Dedifferentiated amniotic fluid mesenchymal stem cell (primary cell): Measurements from ENCODE around the gene LITAFD.
"Not testable (repeated sequence)": the region's sequence is repeated elsewhere in the genome, so short reads cannot be mapped to it uniquely, and the experiment has no call there.

Experiments used
- DNase-seq: peaks from one replicate; pipeline ENCODE4 v3.0.0-alpha.2; 2016; ENCODE audit errors: extremely low spot score

Gene LITAFD

DNA sequence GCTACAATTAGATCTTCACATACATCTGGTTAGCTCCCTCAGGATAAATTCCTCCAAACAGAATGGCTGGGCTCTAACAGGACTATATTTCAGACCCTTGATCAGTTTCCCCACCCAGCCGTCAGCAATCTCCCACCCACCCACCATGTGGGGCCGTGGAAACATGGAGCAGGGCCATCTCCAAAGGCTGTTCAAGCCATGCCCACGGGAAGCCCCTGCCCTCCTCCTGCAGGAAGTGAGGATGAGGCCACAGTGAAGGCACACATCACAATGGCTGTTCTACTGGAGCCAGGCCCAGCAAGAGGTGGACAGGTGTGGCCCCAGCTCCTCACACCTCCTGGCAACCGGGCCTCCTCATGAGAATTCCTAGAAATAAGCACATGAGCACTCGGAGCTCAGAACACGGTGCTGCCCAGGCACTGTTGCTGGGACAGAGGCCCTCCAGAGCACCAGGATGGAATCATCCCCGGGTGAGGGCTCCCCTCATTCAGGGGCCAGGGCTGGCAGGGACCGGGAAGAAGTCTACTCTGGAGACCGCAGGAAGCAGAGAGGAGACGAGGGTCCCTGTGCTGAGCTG is at the start of gene LITAFD:
LITAFD (plus strand) TSS at position 311 of the 577 bp plus-strand sequence. CDS start 2,005 bp downstream, outside the sequence.
- no peak for DNase-seq

DNA sequence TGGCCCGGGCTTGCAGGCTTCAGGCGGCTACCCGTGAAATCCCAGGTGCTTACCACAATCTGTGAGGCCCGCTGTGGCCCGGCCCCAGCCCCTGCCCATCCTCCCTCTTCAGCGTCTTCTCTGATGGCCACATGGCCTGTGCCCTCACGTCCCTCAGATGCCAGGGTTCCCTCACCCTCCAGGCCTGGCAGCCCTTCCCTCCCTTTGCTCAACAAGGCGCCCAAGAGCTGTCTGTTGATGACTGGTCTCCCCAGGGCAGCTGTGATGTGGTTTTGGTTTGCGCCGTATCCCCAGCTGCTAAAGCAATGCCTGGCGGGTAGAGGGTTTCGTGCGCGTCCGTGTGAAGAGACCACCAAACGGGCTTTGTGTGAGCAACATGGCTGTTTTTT is 49.4 kb upstream of the LITAFD start:
- DNase-seq, result no peak

DNA sequence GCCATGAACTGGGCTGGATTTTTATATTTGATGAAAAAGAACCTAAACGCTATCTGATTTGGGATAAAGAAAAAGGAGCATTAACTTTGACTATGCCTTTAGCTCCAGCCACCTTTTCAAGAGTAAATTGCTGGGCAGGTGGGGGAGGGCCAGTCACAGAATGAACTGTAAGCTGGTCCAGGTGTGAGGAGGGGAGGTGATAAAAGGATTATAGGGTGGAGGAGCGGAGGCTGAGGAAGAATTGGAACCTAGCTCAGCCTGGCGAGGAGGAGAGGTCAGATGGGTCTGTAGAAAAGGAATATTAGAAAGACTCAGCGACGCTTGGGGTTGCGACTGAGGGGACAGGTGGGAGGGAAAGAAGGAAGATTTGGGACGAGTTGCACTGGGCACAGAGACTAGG is 45.4 kb upstream of the LITAFD start:
- not testable (repeated sequence) for DNase-seq

DNA sequence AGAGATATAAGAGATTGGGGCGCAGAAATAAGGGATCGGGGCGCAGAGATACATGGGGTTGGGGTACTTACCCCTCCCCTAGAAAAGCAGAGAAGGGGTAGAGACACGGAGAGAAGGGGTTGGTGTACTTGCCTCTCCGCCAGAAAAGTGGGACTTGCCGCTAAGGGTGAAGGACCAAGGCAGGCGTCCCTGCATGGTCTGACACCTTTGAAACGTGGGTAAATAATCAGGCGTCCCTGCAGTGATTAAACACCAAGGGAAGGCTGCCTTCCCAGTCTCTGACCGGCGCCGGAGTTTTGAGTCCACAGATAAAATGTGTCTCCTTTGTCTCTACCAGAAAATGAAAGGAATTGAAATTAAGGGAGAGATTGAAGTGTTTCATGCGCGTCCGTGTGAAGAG is 44.6 kb upstream of the LITAFD start:
- not testable (repeated sequence) for DNase-seq

DNA sequence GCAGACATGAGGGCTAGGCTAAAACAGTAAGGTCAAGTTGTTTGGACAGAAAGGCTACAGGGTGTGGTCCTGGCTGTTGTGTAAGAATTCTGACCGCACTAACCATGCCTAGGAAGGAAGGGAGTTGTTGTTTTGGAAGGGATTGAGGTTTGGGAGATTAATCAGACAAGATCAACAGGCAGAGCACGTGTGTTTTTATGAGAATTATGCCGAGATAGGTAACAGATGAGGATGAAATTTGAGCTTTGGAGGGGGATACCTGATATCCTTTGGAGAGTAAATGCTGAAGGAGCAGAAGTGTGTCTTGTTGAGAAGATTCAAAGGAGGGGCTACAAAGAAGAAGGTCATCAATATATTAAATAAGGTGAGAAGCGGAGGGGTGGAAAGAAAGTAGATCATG is 40.1 kb upstream of the LITAFD start:
- not testable (repeated sequence) for DNase-seq

DNA sequence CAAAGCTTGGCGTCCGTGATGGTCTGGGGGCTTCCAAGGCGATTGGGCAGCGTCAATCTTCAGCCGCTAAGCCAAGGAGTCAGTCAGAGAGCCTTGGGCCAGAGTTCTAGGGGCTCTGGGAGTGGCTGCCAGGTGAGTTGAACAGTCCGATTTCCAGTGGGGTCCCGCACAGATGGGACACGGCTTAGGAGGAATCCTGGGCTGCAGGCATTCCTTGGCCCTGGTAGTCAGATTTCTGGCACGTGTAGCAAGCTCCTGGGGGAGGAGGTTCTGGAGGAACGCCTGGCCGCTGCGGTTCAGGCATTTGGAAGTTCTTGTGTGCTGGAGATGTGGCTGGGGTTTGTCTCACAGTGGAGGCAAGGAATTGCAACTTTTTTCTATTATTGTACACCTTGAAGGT is 38.9 kb upstream of the LITAFD start:
- DNase-seq, result not testable (repeated sequence)

DNA sequence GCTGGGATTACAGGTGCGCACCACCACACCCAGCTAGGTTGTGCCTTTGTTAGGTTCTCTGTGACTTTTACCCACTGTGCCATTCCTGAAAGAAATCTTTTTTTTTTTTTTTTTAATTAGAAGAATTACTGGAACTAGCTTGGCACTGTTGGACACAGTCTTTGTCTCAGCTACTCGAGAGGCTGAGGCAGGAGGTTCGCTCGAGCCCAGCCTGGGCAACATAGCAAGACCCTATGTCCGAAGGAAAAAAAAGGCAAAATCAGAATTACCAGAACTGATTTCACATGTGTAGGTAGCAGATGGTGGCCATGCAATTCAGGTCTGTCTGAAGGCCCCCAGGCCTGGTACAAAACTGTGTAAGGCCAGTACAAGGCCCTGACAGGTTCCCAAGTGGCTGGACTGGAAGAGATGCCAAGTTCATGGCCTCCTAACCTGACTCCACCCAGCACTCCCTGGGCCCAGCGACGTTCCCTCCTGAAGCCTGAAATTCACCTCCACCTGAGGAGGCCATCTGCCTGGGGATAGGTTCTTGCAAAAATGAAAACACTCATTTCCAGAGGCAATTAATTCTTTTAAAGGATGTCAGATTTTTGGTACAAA is 36.4 kb upstream of the LITAFD start:
- DNase-seq, result peak; percentile 10

DNA sequence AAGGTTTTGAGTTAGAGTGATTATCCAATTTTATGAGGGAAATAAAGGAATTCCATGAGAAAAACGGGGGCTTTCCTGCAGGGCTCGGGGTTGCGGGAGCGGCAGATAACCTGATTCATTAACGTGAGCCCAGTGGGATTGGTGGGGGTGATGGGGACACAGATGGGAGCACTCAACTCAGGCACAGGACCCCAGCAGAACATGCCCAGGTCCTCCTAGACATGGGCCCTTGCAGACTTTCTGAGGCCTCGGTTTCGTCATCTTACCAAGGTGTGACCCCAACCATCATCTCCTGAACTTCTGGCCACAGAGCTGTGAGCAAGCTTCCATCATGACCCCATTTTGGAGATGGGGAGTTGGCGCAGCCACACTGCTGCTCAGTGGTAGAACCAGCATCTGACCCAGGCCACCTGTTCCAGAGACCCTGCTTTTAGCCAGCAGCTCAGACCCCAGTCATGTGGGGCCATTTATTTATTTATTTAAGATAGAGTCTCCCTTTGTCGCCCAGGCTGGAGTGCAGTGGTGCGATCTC is 35.7 kb upstream of the LITAFD start:
- peak; percentile 8 for DNase-seq

DNA sequence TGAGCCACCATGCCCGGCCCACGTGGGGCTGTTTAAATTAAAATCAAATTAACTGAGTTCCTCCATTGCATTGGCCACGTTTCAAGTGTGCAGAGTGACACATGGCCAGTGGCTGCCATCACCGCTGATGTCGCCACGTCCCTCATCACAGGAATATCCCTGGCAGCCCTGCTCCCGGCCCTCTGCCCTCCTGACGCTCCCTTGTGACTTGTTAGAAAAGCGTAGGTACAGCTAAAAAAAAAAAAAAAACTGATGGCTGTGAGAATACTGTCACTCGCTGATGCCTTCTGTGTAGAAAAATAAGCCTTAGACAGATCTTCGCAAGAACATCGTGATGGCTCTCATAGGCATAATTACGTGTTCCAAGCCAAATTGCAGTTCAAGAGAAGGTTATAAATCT is 35.0 kb upstream of the LITAFD start:
- no peak for DNase-seq

DNA sequence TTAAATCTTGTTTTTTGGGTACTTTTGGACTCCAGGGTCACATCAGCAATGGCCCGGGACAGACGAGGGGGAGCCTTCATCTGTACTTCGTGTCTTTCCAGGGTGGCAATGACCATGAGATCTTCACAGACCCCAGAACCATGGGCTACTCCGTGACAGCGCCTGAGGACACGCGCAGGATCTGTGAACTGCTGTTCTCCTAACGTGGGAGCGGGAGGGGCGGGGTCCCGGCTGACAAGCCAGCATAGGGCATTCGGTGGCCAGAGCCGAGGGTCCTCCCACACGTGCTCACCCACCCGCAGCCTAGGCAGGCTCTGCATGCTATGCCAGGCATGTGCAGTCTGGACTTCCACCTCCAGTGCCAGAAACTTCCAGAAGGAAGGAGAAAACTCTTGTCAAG is 34.5 kb upstream of the LITAFD start:
- no peak for DNase-seq

DNA sequence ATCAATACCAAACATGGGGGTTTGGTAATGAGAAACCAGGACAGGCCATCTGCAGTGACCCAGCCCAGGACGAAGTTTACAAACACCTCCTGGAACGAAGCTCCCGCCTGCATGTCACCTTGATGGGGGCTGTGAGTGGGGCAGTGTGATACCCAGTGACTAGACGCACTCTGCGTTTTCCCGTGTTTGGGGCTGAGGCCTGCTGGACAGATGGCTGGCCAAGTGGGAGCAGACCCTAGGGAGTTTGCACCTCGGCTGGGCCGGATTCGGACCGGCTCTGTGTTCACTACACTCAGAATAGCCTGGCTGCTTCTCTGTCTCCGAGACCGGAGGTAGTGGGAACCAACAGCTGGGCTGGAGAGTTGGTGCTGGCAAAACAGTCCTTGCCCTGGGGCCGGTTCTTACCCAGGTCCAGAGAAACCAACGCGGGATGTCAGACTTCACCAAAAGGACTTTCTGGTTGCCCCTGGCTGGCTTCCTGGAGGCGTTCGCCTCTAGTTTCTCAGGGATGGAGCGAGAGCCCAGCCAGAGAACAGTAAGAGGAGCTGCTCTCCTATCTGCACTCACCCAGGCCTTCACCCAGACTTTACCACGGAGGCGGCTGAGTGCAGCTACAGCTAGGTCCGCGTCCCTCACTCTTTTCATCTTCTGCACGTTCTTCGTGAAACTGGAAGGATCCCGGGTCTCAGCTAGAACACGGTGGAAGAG is 33.8 kb upstream of the LITAFD start:
- no peak for DNase-seq

DNA sequence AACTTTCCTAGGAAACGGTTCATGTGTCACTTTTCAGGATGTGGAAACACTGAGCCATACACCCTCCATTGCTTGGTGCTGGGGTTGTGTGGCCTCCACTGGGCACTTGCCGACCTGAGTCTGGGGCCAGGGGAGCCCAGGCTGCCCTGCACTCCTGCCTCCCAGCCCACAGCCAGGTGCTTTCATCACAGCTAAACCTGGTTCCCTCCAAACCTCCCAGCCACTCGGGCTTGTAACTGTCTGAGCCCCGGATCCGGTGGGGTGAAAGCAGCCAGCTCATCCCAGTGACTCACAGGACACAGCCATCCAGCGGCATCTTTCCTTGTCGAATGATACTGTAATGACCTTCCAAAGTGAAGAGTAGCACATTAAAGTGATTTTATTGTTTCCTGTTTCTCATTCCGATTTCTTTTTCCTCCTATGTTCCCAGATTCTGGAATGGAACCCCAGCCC is 33.2 kb upstream of the LITAFD start:
- no peak for DNase-seq

DNA sequence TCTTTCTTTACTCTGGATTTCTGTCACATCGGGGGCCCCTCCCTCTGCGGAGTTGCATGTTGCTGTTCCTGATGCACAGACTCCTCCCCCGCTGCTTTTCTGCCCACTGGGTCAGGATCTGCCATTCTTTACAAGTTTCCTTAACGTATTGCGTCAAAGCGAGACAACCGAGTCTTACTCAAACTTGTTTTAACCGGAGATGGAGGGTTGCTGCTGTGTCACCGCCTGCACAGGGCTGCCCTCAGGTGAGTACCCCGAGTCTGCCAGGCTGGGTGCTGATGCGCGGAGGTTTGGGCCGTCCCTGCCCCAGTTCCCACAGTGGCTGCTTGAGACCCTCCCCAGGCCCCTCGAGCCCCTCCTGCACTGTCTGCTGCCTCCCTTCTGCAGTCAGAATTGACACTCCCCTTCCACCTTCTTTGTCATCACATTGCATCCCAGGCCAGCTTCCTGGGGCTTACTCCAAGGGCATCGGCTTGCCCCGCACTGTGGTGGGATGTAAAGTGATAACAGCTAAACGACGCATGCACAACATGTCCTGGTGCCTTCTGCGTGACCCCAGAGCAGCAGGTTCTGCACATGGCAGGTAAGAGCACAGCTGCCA is 32.6 kb upstream of the LITAFD start:
- no peak for DNase-seq

DNA sequence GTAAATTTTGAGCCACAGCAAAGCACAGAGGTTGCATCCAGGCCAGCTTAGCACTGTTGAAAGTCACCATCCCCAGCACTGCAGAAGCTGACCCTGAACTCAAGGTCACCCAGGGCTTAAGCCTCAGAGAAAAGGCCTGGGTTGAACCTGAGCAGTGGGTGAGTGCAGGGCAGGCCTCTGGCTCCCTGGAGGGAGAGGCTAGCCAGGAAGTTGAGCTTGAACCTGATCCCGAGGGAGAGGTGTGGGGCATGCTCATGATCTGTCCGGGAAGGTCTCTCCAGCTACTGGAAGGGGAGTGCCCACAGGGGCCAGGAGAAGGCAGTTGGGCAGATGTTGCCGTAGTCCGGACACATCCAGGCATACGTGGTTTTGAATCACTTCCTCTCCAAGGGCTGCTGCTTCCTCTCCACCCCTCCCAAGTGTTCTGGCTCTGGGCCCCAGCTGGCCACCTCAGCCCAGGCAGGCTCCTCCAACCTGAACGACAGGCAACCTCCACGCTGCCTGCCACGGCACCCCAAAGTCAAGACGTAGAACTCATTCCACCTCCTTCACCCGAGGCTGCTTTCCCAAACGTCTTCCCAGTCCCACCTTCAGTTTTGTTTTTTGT is 31.8 kb upstream of the LITAFD start:
- no peak for DNase-seq

DNA sequence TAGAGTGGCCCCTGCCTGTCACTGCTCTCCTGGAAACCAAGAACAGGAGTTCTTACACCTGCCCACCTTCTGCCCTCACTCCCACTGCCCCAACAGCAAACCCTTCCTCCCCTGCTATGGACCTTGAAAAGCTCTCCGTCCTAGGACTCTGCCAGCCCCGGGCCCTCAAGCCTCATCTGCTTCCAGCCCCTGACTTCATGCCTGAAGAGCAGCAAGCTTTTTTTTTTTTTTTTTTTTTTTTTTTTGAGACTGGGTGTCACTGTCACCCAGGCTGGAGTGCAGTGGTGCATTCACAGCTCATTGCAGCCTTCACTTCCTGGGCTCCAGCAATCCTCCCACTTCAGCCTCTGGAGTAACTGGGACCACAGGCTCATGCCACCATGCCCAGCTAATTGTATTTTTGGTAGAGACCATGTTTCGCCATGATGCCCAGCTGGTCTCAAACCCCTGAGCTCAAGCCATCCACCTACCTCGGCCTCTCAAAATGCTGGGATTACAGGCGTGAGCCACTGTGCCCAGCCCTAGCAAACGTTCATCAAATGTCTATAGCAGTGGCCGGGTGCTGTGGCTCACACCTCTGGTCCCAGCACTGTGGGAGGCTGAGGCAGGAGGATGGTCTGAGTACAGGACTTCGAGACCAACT is 30.3 kb upstream of the LITAFD start:
- no peak for DNase-seq

DNA sequence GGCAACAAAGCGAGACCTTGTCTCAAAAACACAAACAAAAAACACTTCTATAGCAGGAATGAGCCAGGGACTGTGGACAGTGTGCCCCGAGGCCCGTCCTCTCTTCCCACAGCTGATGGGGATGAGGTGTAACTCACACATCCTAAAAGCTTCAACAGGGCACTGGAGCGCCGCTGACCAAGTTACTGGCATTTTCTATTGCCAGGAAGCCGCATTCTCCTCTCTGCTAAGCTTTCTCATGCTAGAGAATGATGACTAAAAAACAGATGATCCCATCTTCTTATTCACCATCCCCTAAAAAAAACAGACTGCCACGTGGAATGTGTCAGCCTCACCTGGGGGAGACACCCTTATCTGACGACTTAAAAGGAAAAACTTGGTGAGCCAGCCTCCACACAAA is 29.6 kb upstream of the LITAFD start:
- peak; percentile 0 for DNase-seq

DNA sequence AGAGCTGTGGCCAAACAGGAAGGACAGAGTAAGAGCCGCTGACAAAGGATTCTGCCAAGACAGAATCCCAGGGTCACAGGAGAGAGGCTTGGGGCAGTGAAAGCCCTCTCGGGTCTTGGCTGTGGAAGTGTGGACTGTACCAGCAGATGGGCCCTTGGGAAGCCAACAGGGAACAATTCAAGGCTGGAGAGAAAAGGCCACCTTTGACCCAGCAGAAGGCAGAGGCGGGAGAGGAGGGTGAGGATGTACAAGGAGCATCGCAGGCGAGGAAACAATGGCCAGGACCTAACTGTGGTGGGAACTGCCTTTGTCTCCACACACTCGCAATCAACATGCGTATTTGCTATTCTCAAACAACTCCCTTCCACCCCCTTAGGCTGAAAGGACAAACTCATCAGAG is 29.0 kb upstream of the LITAFD start:
- DNase-seq, result no peak

DNA sequence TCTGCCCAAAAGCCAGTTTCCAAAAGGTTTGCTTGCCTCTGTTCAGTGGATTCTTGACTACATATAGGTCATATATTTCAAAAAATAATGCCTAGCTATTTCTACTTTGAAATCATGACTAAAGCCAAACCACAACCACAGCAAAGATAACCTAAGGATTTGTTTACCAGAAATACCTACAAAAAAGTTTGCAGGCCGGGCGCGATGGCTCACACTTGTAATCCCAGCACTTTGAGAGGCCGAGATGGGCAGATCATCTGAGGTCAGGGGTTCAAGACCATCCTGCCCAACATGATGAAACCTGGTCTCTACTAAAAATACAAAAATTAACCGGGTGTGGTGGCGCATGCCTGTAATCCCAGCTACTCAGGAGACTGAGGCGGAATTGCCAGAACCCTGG is 28.5 kb upstream of the LITAFD start:
- DNase-seq, result peak; percentile 8

DNA sequence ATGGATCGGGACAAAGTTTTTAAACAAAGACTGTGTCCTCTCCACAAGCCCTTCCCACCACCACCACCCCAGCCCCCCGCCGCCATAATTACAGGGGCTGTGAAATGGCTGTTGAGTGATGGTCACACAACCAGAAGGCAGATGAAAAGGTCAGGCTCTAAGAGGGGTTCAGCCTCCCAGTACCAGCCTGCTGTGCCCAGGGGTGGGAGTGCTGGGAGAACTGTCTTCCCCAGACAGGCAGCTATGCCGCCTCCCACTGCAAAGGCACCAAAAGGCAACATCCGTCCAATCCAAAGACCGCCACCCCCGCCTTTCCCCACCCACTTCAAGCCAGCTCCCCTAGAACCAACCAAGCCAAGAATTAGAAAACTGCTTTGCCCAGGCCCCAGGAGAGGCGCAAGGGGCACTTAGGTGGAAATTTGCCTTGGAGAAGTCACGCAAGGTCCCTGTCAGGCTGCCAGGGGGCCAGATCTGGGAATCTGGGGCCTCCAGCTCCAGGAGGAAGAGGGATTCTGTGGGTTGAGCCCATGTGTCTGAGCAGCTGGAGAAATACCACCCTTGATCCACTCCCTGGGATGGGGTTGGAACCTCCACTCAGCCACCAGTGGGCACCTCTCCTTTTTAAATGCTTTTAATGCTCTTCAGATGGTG is 27.7 kb upstream of the LITAFD start:
- DNase-seq, result peak; percentile 9

DNA sequence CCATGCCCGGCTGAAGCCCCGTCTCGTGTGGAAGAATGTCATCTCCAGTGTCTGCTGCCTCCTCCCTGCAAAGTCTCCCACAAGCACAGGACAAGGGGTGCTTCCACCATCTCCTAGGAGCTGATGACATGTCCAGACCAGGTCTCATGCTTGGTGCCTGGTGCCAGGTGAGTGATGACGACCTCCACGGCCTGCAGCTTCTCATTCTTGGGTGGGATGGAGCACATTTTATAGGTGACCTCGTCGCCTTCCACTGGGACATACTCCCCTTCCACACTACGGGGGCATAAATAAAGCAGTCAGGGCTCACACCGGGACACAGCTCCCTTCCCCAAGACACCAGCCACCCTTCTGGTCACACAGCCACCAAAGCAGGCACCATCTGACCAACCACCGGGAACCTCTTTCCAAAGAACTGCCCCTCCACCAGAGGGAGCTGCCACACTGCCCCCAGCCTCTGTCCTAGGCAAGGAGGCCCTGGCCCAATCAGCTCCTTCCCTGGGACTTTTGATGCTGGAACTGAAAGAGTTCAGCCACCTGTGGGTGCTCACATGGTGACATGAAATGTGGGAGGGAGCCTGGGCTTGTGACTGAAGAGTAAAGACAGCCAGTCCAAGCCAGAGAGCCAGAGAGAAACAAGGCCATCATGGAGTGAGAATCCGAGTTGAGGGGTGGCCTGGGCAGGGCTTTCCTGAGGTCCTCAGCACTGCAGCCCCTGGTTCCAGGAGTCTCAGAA is 26.9 kb upstream of the LITAFD start:
- DNase-seq, result peak; percentile 12
